HG02759 (cell line): ENCODE results near the gene XXYLT1.
"Not testable (repeated sequence)": the region's sequence is repeated elsewhere in the genome, so short reads cannot be mapped to it uniquely, and the experiment has no call there.

Experiments used
- ATAC-seq: cut with Tn5 transposase; IDR thresholded peaks from one replicate; pipeline ENCODE4 v1.9.1; 2021; ENCODE audit warnings: mild to moderate bottlenecking, moderate library complexity; ENCODE audit not compliant: unreplicated experiment

XXYLT1 gene

DNA sequence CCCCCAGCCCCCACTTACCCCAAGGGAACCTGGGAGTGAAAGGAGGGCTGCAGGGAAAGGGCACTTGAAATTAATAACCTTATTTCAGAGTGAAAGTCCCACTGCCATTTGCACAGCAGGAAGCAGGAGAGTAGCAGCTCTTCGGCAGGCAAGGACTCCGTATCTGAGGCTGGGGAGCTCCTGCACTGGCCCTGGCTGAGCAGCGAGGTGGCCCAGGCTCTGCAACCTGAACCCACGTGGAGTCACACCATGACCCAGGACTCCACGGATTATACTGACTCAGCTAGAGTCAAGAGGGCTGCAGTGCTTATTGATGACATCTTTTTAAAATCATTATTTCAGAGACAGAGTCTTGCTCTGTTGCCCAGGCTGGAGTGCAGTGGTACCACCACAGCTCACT, 214.5 kb downstream of the XXYLT1 start:
- ATAC-seq = no peak

DNA sequence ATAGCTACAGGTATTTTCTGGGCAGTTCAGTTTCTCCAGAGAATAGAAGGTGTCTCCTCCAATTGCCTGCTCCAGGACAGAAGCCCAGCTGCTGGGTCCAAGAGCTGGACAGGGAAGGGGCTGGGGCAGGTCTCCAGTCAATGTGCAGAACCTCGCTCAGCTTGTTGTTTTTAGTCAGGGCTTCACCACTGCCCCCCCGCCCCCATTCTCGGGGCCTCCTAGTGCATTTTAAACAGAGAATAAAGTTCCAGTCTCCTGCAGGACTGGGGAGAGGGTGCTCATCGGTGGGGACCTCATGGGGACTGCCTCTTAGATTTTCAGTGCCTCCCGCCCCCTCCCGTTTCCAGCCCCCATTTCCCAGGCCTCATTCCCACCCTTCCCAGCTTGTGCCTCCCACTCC, 216.6 kb downstream of the XXYLT1 start:
- no peak for ATAC-seq

DNA sequence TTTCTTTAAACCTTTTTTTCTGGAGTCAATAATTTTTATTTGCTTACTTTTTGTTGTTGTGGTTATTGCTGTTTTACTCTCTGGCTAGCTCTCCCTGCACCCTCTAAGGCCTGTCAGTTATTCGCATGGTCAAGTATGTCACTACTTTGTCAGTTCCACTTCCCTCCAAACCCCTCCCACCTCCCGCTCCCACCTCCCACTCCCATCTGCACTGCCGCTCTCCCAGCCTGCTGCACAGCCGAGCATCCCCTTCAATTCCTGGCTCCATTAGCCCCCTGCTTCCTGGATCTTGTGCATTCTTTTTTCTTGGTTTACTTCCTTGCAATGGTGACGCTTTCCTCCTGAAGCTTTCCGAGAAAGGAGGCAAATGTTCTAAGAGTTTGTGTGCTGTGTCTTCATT, 218.0 kb downstream of the XXYLT1 start:
- no peak for ATAC-seq

DNA sequence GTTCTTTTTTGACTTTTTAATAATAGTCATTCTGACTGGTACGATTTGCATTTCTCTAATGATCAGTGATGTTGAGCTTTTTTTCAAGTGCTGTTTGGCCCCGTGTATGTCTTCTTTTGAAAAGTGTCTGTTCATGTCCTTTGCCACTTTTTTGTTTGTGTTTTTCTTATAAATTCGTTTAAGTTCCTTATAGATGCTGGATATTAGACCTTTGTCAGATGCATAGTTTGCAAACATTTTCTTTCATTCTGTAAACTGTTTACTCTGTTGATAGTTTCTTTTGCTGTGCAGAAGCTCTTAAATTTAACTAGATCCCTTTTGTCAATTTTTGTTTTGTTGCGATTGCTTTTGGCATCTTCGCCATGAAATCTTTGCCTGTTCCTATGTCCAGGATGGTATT, 220.7 kb downstream of the XXYLT1 start:
- not testable (repeated sequence) for ATAC-seq

DNA sequence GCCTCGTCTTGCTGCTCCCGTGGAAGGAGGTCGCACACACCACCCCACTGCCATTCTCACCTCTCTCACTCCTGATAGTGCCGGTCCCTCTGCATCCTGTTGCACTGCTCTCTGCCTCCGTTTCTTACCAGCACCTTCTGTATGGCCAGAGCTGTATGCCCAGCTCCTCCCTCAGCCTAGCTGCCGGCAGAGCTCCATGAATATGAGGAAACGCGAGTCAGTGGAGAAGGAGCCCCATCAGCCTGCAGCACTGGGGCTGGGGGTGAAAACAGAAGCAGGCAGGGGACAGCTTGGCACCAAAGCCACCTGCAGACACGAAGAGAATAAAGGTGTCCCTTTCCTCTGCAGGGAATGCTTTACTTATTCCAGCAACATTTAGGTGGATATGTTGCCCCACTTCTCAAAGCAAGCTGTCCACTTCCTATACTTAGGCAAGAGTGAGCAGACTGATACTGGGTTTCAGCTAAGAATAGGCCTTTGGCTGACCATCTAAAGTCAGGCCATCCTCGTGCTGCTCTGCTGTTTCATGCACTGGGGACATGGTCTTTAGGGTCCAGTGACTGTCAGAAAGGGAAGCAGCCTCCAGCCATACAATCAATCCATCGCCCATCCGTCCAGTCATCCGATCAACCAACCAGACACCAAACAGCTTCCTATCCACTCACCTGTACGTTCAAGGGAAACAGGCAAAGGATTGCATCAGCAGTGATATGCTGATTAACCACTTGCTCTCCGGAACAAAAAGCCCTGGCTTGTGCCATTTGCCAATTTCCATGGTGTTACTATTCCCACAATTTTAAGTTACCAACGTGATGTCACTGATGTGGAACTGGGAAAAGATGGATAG, 222.7 kb downstream of the XXYLT1 start:
- ATAC-seq = no peak

DNA sequence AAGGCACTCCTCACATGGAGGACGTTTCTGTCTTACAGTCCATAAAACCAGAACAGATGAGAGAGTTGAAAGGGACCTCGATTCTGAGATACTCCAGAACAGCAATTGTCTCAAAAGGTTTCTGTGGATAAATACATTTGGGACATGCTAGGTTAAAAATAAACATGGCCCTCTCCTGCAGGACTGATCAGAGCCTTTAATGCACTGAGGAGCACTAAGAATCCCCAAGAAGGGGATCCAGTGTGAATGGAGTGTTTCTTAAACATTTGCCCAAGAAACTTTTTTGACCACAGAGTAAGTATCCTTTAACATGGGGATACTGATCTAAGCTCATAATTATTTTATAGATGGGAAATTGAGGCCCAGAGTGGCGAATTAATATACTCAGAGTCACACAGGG, 223.4 kb downstream of the XXYLT1 start:
- ATAC-seq = no peak

DNA sequence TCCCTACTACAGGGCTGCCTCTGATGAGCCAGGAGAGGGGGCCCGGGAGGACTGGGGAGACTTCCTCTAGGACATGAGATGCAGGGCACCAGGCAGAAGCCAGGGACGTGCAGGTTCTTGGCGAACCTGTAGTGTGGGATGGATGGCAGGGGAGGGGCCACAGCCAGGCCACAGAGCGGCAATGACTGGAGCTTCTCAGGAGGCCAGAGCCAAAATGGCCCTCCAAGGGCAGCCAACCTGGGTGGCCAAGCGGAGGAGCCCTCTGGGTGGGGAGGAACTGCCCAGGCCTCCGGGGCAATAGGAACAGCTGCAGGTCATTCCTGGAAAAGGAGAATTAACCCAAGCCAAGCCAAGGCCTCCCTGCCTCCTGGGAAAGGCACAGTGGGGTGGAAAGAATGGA, 224.5 kb downstream of the XXYLT1 start:
- ATAC-seq = no peak

DNA sequence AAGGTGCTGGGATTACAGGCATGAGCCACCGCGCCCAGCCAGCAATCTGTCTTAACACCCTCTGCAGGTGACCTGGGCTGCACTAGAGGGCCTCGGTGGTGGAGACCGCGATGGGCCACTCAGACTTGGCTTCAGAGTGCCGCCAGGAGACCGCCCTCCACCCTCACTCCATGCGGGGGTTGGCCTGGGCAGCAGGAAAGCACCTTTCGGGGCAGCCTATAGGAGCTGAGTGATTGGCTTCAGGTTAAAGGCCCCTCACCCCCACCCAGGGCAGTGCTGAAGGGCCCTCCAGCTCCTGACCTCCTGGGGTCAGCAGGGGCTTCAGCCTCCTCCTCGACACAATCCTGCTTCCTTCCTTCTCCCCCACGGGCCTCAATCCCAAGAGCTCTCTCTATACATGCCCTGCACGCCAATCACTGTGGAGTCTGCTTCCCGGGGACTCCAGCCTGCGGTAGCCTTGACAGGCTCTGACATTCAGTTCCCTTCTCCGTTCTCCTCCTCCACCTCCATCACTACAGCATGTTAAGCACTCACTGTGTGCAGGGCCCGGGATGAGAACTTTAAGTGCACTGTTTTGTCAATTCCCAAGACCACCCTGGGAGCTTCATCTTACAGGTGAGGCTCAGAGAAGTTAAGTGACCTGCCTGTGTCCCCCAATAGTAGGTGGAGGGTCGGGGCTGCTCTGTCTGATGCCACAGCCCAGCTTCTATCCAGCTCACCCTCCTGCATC, 225.3 kb downstream of the XXYLT1 start:
- ATAC-seq = no peak

DNA sequence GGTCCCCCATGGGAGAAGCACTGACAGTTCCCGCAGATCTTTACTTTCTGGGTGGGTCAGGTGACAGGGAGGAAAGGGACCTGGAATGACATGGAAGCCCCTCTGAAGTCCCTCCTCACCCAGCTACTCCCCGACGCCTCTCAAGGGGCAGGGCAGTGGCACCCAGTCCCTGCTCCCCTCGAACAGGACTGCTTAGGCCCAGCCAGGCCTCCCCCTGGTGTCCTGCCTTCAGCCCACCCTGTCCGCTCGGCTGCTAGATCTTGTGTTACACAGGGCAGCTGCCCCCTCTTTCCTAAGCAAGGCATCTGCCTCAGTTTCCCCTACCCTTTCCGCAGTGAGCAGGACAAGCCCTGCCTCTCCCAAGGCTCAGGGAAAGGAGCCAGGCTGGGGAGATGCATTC, 226.5 kb downstream of the XXYLT1 start:
- ATAC-seq = no peak

DNA sequence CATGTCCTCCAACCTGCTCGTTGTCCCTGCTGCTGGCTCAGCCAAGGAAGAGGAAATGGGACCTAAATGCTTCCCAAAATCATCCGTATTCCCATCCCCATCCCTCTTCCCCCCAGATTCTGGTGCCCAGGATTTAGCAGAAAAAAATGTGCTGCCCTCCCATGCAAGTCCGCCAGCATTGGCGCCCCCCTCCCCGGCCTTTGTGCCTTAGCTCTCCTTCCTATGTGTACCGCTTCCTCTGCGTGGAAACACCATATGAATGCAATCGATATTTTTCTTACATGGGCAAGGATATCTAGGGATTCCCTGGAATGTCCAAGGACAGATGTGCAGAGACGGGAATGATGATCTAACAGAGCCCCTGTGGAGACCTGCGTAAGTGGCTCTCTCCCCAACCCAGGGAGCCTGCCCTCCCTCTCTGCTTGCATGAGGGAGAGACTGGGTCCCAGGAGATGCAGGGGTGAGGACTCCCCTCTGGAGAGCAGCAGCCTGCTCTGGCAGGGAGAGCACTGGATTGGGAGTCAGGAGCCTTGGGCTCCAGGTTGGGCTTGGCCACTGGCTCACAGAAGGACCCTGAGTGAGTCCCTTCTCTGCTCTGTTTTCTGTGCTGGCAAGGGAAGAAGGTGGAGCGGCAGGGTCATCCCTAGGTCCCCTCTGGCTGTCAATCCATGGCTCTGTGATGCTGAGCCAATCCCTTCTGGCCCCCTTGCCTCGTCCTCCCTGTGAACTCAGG, 227.2 kb downstream of the XXYLT1 start:
- ATAC-seq = no peak

DNA sequence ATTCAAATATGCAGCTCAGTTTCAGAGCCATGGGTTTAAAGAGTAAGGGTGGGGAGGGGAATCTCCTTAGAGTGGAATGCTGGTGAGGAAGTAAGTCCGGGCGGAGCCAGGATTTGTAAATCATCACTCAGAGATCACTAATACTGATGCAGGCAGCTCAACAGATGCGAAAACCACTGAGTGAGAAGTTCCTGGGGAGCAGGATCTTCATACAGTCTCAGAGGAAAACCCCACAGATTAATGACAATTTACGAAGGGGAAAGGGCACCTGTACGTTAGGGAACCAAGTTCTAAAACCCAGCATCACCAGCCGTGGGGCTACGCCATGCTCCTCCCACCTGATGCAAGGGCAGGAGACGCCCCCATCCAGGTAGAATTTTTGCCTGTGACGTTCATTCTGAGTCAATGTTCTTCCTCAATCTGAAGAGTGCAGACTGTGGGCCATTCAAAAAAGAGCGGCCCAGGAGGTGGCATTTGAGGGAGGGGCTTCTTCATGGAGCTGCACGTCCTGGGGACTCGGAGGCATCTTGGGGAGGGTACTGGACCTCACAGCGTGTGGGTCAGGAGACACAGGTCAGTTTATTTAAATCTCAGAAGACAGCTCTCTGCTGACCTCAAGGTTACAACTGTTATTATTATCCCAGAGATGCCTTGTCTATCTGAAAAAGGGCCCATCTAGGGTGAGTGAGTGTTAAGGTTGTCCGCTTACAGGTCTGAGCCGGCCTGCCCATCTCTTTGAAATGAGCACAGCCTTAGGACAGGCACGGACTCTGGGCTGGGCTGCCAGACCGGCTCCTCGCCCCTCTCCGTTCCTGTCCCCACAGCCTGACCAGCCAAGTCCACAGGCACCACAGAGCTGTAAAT, 228.0 kb downstream of the XXYLT1 start:
- no peak for ATAC-seq

DNA sequence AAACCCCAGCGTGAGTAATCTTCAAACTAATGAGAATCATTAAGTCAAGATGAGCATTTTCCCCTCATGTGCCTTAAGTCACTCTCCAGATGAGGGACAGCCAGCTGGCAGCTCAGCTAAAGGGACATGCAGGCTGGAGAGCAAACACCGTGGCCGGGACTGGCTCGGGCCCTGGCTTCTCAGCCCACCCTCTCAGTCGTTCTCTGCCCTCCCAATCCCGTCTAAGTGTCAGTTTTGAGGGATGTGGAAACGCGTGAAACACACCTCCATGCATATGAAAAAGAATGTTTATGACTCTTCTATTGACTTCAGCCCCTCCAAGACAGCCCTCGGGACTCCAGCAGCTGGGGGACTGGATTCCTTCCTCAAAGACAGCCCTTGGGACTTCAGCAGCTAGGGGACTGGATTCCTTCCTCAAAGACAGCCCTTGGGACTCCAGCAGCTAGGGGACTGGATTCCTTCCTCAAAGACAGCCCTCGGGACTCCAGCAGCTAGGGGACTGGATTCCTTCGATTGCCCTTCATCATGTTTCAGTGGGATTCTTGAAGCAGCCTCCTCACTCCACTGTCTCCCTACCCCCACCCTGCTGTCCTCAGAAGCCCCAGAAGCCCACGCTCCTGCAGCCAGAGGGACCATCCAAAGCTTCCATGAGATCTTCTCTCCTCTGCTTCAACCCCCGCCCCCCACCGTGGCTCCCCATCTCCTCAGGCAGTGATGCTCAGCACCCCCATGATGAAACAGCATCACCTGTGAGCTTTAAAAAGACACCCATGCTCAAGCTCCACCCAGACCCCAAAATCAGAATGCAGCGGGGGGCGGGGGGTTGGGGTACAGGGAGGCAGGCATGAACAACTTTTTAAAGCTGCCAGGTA, 228.9 kb downstream of the XXYLT1 start:
- ATAC-seq = no peak

DNA sequence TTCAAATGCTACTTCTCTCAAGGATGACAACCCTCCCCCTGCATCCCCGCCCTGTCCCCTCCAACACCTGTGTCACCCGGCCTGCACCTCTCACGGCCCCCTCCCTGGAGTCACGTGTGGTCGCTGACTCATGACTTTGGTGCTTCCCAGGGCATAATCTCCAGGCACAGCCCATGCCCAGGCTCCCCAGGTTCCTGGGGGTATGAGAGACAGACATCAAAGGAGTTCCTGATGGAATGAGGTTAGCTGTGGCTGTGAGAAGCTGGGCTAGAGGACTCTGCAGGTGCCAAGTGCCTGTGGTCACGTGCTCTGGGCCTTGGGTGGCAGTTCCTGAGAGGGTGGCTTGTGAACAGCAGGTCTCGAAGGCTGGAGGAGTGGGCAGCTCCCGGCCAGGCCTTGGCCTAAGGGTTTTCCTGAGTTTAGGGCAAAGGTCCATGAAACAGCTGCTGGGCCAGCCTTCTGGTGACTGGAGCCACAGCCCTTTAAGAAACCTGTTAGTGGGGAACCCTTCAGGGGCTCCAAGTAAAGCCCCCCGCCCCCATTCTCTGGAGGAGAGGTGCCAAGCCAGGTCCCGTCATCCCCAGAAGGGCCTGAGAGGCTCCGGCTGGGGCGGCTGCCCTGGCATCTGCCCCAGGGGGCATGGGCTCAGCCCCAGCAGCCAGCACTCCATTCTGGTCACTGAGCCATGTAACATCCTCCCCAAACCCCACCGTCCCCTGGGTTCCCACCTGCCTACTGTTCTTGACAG, 230.0 kb downstream of the XXYLT1 start:
- no peak for ATAC-seq

DNA sequence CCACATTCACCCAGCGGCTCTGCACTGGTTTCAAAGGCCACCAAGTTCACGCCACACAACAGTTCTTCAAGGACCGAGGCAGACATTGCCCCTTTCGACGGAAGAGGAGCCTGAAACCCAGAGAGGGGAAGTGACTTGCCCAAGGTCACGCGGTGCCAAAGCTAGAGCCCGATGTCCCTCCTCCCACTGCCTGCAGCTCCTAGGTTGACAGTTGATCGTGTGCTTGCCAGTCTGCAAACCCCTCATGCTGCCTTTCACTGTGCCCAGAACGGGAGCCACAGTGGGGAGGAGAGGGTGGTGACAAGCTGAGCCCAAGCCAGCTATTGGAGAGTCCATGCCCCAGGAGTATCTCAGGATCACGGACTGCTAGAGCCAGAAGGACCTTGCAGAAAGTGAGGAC, 230.9 kb downstream of the XXYLT1 start:
- no peak for ATAC-seq

DNA sequence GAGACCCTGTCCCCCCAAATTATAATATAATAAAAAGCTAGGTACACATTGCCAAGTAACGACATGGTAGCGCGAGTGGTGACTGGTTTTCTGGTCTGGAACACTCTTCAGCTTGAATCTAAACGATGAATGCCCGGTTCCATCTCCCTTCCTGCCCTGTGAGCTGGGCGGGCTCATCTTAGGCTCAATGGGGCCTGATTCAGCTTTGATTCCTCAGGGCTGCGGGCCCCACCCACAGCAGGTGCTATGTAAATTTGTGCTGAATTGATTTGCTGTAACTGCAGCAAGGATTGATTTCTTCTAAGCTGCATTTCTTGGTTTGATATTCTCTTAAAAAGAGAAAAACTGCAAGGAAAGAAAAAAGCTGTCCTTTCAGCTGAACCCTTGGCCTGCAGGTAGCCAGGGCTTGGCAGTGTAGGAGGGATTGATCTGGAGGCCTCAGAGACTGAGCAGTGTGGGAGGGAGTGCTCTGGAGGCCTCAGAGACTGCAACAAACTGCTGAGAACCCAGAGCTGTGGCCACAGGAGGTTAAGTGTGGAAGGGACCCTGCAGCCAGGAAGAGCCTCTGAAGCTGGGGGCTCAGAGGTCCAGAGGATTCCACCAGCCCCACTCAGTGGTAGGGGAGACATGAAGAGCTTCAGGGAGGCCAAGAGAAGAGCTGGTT, 231.6 kb downstream of the XXYLT1 start:
- ATAC-seq = no peak

DNA sequence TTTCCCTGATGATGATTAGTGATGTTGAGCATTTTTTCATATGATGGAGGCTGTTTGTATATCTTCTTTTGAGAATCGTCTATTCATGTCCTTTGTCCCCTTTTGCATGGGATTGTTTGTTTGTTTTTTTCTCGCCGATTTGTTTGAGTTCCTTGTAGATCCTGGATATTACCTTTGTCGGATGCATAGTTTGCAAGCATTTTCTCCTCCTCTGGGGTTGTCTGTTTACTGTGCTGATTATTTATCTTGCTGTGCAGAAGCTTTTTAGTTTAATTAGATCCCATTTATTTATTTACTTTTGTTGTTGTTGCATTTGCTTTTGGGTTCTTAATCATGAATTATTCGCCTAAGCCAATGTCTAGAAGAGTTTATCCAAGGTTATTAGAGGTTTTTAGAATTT, 232.8 kb downstream of the XXYLT1 start:
- no peak for ATAC-seq

DNA sequence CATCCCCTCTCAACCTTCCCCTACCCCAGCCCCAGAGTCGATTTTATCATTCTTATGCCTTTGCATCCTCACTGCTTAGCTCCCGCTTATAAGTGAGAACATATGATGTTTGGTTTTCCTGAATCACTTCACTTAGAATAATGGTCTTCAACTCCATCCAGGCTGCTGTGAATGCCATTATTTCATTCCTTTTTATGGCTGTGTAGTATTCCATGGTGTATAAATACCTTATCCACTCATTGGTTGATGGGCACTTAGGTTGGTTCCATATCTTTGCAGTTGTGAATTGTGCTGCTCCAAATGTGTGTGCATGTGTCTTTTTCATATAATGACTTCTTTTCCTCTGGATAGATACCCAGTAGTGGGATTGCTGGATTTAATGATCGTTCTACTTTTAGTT, 233.4 kb downstream of the XXYLT1 start:
- ATAC-seq = not testable (repeated sequence)

DNA sequence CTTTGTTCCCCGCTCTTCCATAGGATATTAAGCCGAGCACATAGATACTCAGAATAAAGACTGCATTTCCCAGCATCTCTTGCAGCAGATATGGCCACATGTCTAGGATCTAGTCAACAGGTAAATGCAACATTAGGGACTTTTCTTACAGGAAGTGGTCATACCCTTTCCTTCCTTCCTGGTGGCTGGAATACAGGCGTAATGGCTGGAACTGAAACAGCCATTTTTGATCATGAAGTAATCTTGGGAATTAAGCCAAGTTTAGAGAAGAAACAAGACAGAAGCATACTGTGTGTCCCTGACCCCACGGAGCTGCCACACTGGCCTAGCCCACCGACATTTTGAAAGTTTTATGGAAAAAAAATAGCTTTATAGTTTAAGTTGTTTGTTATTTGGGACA, 234.0 kb downstream of the XXYLT1 start:
- ATAC-seq = no peak

DNA sequence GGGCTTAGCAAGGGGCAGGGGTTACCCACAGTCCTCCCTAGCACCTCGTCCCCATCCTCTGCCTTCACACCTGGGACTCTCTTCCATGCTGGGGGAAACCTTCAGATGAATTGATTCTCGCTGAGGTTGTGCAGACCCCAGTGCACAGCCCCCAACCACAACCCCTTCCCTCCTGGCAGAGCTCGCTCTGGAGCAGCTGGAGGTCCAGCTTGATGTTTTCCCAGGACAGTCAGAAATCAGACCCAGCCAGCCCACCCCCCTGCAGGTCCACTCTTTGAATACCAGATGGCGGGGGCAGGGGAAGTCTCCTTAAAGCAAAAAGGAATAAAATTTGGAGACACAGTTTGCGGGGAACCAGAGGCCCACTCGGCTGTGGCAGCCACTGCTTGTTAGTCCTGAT, 234.4 kb downstream of the XXYLT1 start:
- ATAC-seq = no peak
